SK-N-SH (cell line): ENCODE data around the gene MAMDC4. TPM values are rescaled to one million over a fixed set of nuclear protein-coding genes. Genes with fewer than 3 reads are reported as not detected.

Experiments used
- CTCF ChIA-PET: fragments of 300-600, 350-600 bp; formaldehyde crosslinking; extraction: SDS; loops from one replicate; lab custom pipeline; 2021; lab: Yijun Ruan, JAX
- POLR2A ChIA-PET: fragments of 350-600 bp; sonication (Branson Sonifier 250); formaldehyde crosslinking; extraction: SDS; loops from one replicate; lab custom pipeline; 2020; ENCODE audit warnings: antibody characterized with exemption, inconsistent platforms; lab: Yijun Ruan, JAX
- DNase-seq: peaks from one replicate; pipeline ENCODE4 v3.0.0; 2012
- H2AFZ ChIP-seq: fragments of 200-600 bp; sonication (generic); 2 replicates; pipeline ENCODE4 v1.8.1; 2016; ENCODE audit warnings: antibody characterized with exemption, mild to moderate bottlenecking, low read depth
- H3F3A ChIP-seq: fragments of 200-600 bp; sonication (generic); replicated peaks from 2 replicates; pipeline ENCODE3; 2016; ENCODE audit warnings: antibody characterized with exemption, mild to moderate bottlenecking; ENCODE audit not compliant: insufficient read depth
- H3K27ac ChIP-seq, 2 experiments: fragments of 200-500 bp in 1 of 2; fragments of 200-600 bp in 1 of 2; sonication (Bioruptor generic) in 1 of 2; sonication (generic), shearing (Covaris generic) in 1 of 2; 2 replicates each; pipeline versions ENCODE4 v1.5.1 to v1.6.1; 2014 to 2016; ENCODE audit warnings: low read depth in 2 of 2, inconsistent platforms in 1 of 2, low read length in 1 of 2, mild to moderate bottlenecking in 1 of 2, mixed read lengths in 1 of 2
- H3K27me3 ChIP-seq: fragments of 200-600 bp; sonication (generic), shearing (Covaris generic); 2 replicates; pipeline ENCODE4 v1.6.1; 2016; ENCODE audit warnings: mixed run types; ENCODE audit not compliant: insufficient read depth
- H3K36me3 ChIP-seq, 2 experiments: fragments of 200-500 bp in 1 of 2; fragments of 200-600 bp in 1 of 2; sonication (Bioruptor generic) in 1 of 2; sonication (generic) in 1 of 2; replicated peaks in 1 of 2; 2 replicates each; pipeline versions ENCODE3 to v1.5.1; 2014 to 2016; ENCODE audit warnings: low read length in 1 of 2, mild to moderate bottlenecking in 1 of 2; ENCODE audit not compliant: insufficient read depth in 2 of 2, control insufficient read depth in 1 of 2
- H3K4me1 ChIP-seq, 2 experiments: fragments of 200-500 bp in 1 of 2; fragments of 200-600 bp in 1 of 2; sonication (Bioruptor generic) in 1 of 2; sonication (generic), shearing (Covaris generic) in 1 of 2; 2 replicates each; pipeline versions ENCODE4 v1.5.1 to v1.6.1; 2014 to 2016; ENCODE audit warnings: low read depth in 1 of 2, low read length in 1 of 2, mixed run types in 1 of 2; ENCODE audit not compliant: insufficient read depth in 2 of 2, control insufficient read depth in 1 of 2
- H3K4me2 ChIP-seq: fragments of 200-600 bp; sonication (generic), shearing (Covaris generic); 2 replicates; pipeline ENCODE4 v1.6.1; 2017; ENCODE audit warnings: mixed run types
- H3K4me3 ChIP-seq, 2 experiments: fragments of 200-500 bp in 1 of 2; fragments of 200-600 bp in 1 of 2; sonication (Bioruptor generic) in 1 of 2; sonication (generic), shearing (Covaris generic) in 1 of 2; 2 replicates each; pipeline versions ENCODE4 v1.5.1 to v1.8.1; 2014 to 2016; ENCODE audit warnings: low read depth in 2 of 2, inconsistent platforms in 1 of 2, low read length in 1 of 2, mild to moderate bottlenecking in 1 of 2, mixed read lengths in 1 of 2, moderate library complexity in 1 of 2
- H3K79me2 ChIP-seq: fragments of 200-600 bp; sonication (generic); 2 replicates; pipeline ENCODE4 v1.8.1; 2017; ENCODE audit warnings: mild to moderate bottlenecking; ENCODE audit not compliant: insufficient read depth
- H3K9ac ChIP-seq: fragments of 200-600 bp; sonication (generic); 2 replicates; pipeline ENCODE4 v1.6.1; 2017; ENCODE audit warnings: mixed run types
- H3K9me2 ChIP-seq: fragments of 200-600 bp; sonication (generic); 2 replicates; pipeline ENCODE4 v1.6.1; 2017; ENCODE audit warnings: mixed run types
- H3K9me3 ChIP-seq: fragments of 200-600 bp; sonication (generic); 2 replicates; pipeline ENCODE4 v1.6.1; 2017; ENCODE audit warnings: mixed run types, mild to moderate bottlenecking, moderate library complexity
- H4K20me1 ChIP-seq: fragments of 200-600 bp; sonication (generic); 2 replicates; pipeline ENCODE4 v1.6.1; 2017; ENCODE audit warnings: mild to moderate bottlenecking, mixed run types; ENCODE audit not compliant: insufficient read depth
- CHD2 ChIP-seq: fragments of 150-350 bp; IDR thresholded peaks from 2 replicates; pipeline ENCODE4 v1.6.1; 2018; ENCODE audit warnings: low read length; ENCODE audit not compliant: partially characterized antibody
- EZH2phosphoT487 ChIP-seq: fragments of 200-600 bp; sonication (generic); IDR thresholded peaks from 2 replicates; pipeline ENCODE4 v1.6.1; 2017; ENCODE audit warnings: low read depth, mixed run types, mild to moderate bottlenecking, antibody characterized with exemption, moderate library complexity, borderline replicate concordance
- FOSL2 ChIP-seq: IDR thresholded peaks from 2 replicates; pipeline ENCODE4 v1.4.0; 2012; ENCODE audit warnings: low read depth, mild to moderate bottlenecking, moderate library complexity, borderline replicate concordance
- FOXM1 ChIP-seq: IDR thresholded peaks from 2 replicates; pipeline ENCODE4 v1.4.0; 2012; ENCODE audit warnings: low read depth, mild to moderate bottlenecking
- GABPA ChIP-seq: IDR thresholded peaks from 2 replicates; pipeline ENCODE4 v1.4.0; 2012; ENCODE audit warnings: low read depth, mild to moderate bottlenecking
- GATA2 ChIP-seq: sonication (generic); formaldehyde crosslinking; IDR thresholded peaks from 2 replicates; pipeline ENCODE4 v1.5.0; 2020; ENCODE audit warnings: mild to moderate bottlenecking, missing genetic modification reagents
- JUND ChIP-seq: IDR thresholded peaks from 2 replicates; pipeline ENCODE4 v1.4.0; 2012
- MEF2A ChIP-seq: IDR thresholded peaks from 2 replicates; pipeline ENCODE4 v1.4.0; 2012; ENCODE audit warnings: low read depth, borderline replicate concordance
- MXI1 ChIP-seq: IDR thresholded peaks from 2 replicates; pipeline ENCODE4 v1.6.1; 2012; ENCODE audit warnings: mild to moderate bottlenecking, low read depth, low read length, improper control_type of control experiment
- NFIC ChIP-seq: IDR thresholded peaks from 2 replicates; pipeline ENCODE4 v1.4.0; 2012; ENCODE audit warnings: borderline replicate concordance
- POLR2AphosphoS5 ChIP-seq: IDR thresholded peaks from 2 replicates; pipeline ENCODE4 v1.6.1; 2012; ENCODE audit warnings: low read depth, low read length
- RAD21 ChIP-seq: IDR thresholded peaks from 2 replicates; pipeline ENCODE4 v1.6.1; 2012; ENCODE audit warnings: mild to moderate bottlenecking, low read length
- RFX5 ChIP-seq: IDR thresholded peaks from 2 replicates; pipeline ENCODE4 v1.6.1; 2012; ENCODE audit warnings: mild to moderate bottlenecking, improper control_type of control experiment, low read length
- TAF1 ChIP-seq: IDR thresholded peaks from 2 replicates; pipeline ENCODE4 v1.6.1; 2012; ENCODE audit warnings: low read depth, mild to moderate bottlenecking, low read length, moderate library complexity, borderline replicate concordance
- TEAD4 ChIP-seq: IDR thresholded peaks from 2 replicates; pipeline ENCODE4 v1.4.0; 2012; ENCODE audit warnings: mild to moderate bottlenecking, borderline replicate concordance; ENCODE audit not compliant: insufficient read depth
- WGBS: methylation state at CpG from one replicate; pipeline ENCODE4 v1.1.6; 2017; ENCODE audit warnings: low lambda C conversion rate; 5-methylcytosine and 5-hydroxymethylcytosine counted together
- polyA plus RNA-seq, 3 experiments: library from polyadenylated mRNA; depleted of rRNA; stranded (reverse); fragments of >200 nt; gene quantifications; 2 replicates each; pipeline ENCODE4 v1.2.3, GENCODE V29; 2012
- TF ChIP-seq, protein P1 (sequence below): fragments of 150-350 bp; IDR thresholded peaks from 2 replicates; pipeline ENCODE4 v1.6.1; 2017; ENCODE audit warnings: antibody characterized with exemption, low read length, low read depth, borderline replicate concordance
- TF ChIP-seq, protein P2 (sequence below): fragments of 150-350 bp; IDR thresholded peaks from 2 replicates; pipeline ENCODE4 v1.6.1; 2016; ENCODE audit warnings: mild to moderate bottlenecking, low read depth, low read length
- TF ChIP-seq, protein P3 (sequence below): IDR thresholded peaks from 2 replicates; pipeline ENCODE4 v1.6.1; 2012; ENCODE audit warnings: mild to moderate bottlenecking, low read depth, low read length, moderate library complexity
- TF ChIP-seq, protein P4 (sequence below): IDR thresholded peaks from 2 replicates; pipeline ENCODE4 v1.4.0; 2012; ENCODE audit warnings: low read depth, borderline replicate concordance
- TF ChIP-seq, protein P5 (sequence below): IDR thresholded peaks from 2 replicates; pipeline ENCODE4 v1.4.0; 2012; ENCODE audit warnings: low read depth, borderline replicate concordance

MAMDC4 gene
- polyA plus RNA-seq, 1 of the 3 experiments (the other 2 are of a cell fraction), result 4.2 TPM

DNA sequence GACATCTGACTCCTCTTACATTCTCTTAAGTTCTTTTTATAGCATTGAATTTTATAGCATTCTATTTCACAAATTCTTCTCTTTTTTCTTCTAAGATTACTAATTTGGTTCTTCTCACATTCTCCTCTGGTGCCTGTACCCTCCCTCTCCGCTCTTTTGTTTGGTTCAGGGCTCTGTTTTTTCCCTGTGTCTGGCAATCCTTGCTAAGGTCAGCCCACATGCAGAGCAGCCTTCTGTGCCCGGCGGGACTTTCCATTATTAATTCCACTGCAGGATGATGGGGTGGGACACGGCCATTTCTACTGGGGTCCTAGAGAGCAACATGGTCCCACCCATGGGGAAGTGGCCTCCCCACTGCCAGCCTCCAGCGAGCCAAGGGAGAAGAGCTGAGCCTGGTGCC lies 24.3 kb downstream of the MAMDC4 start:
- Histone ChIP-seq H3F3A (no peaks in the 10 kb centered on the region), H3K4me1 (no peaks in the 10 kb centered on the region), H4K20me1 (no peaks in the 10 kb centered on the region), H3K9ac (no peak overlapping the region)
- TF ChIP-seq TEAD4 (no peak), RAD21 (no peak), TAF1 (no peak), JUND (no peak), POLR2AphosphoS5 (no peak), FOXM1 (no peak), GABPA (no peak), RFX5 (no peak), GATA2 (CRISPR knock-in tag) (no peak), EZH2phosphoT487 (no peak)
- TF ChIP-seq, protein P1, sequence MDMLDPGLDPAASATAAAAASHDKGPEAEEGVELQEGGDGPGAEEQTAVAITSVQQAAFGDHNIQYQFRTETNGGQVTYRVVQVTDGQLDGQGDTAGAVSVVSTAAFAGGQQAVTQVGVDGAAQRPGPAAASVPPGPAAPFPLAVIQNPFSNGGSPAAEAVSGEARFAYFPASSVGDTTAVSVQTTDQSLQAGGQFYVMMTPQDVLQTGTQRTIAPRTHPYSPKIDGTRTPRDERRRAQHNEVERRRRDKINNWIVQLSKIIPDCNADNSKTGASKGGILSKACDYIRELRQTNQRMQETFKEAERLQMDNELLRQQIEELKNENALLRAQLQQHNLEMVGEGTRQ, result no peak
- TF ChIP-seq, all 33 proteins: peak for 0
- Histone ChIP-seq H3K36me3 (no peaks in the 10 kb centered on the region), H3K27me3 (no peaks in the 10 kb centered on the region), H3K4me3 (no peak overlapping the region), H3K4me2 (no peak overlapping the region), H3K27ac (no peak overlapping the region), H3K9me3 (0 out of 2 replicates have a peak, but pooled peaks cover 3% of the 10 kb centered on the region), H3K9me2 (no peaks in the 10 kb centered on the region), H3K79me2 (no peaks in the 10 kb centered on the region), H2AFZ (no peak overlapping the region)
- POLR2A ChIA-PET, result interaction anchor here (1.1 kb wide), 1 partner anchor 18 kb away, joined by 3 read pairs; no protein-coding TSS in a partner anchor
- CTCF ChIA-PET, result no interaction called here
- WGBS, result 72% methylated on average over 5 of the region's 5 CpGs
- no peak for DNase-seq

DNA sequence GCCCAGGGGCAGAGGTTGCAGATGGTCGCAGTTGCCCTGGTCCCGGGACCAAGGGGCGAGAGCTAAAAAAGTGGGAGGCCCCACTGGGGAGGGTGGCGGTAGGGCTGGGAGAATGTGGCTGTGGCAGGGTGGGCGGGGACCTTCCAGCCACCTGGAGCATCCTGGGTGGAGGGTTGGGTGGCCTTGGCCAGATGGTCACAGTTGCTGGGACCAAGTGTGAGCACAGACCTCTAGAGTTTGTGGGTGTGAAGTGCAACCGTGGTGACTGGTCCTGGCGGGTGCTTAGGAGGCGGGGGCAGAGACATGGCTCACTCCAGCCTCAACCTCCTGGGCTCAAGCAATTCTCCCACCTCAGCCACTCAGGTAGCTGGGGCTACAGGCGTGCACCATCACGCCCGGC lies 28.5 kb downstream of the MAMDC4 start:
- ChIA-PET CTCF (interaction anchor here (1.1 to 1.5 kb wide), 2 partner anchors 37 to 39 kb away, joined by 3 to 5 read pairs; partner anchors contain the start of gene AJM1), POLR2A (no interaction called here)
- Histone ChIP-seq H3K27me3 (no peaks in the 10 kb centered on the region), H3F3A (no peaks in the 10 kb centered on the region), H3K4me3 (no peak overlapping the region), H3K36me3 (no peaks in the 10 kb centered on the region), H4K20me1 (no peaks in the 10 kb centered on the region), H3K9ac (no peak overlapping the region), H3K79me2 (no peaks in the 10 kb centered on the region), H3K9me2 (no peaks in the 10 kb centered on the region), H3K27ac (no peak overlapping the region), H2AFZ (no peak overlapping the region), H3K4me2 (no peak overlapping the region), H3K9me3 (no peaks in the 10 kb centered on the region), H3K4me1 (peaks cover 0 to 6% of the 10 kb centered on the region in 2 experiments; a peak in 2 of 4 replicates)
- WGBS, result 82% methylated on average over 7 of the region's 11 CpGs
- no peak for DNase-seq
- TF ChIP-seq, protein P2, sequence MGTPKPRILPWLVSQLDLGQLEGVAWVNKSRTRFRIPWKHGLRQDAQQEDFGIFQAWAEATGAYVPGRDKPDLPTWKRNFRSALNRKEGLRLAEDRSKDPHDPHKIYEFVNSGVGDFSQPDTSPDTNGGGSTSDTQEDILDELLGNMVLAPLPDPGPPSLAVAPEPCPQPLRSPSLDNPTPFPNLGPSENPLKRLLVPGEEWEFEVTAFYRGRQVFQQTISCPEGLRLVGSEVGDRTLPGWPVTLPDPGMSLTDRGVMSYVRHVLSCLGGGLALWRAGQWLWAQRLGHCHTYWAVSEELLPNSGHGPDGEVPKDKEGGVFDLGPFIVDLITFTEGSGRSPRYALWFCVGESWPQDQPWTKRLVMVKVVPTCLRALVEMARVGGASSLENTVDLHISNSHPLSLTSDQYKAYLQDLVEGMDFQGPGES, result no peak
- no peak for TF ChIP-seq CHD2
- TF ChIP-seq, protein P3, sequence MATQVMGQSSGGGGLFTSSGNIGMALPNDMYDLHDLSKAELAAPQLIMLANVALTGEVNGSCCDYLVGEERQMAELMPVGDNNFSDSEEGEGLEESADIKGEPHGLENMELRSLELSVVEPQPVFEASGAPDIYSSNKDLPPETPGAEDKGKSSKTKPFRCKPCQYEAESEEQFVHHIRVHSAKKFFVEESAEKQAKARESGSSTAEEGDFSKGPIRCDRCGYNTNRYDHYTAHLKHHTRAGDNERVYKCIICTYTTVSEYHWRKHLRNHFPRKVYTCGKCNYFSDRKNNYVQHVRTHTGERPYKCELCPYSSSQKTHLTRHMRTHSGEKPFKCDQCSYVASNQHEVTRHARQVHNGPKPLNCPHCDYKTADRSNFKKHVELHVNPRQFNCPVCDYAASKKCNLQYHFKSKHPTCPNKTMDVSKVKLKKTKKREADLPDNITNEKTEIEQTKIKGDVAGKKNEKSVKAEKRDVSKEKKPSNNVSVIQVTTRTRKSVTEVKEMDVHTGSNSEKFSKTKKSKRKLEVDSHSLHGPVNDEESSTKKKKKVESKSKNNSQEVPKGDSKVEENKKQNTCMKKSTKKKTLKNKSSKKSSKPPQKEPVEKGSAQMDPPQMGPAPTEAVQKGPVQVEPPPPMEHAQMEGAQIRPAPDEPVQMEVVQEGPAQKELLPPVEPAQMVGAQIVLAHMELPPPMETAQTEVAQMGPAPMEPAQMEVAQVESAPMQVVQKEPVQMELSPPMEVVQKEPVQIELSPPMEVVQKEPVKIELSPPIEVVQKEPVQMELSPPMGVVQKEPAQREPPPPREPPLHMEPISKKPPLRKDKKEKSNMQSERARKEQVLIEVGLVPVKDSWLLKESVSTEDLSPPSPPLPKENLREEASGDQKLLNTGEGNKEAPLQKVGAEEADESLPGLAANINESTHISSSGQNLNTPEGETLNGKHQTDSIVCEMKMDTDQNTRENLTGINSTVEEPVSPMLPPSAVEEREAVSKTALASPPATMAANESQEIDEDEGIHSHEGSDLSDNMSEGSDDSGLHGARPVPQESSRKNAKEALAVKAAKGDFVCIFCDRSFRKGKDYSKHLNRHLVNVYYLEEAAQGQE, result no peak
- TF ChIP-seq EZH2phosphoT487, result no peak
- no peak for TF ChIP-seq FOSL2
- TF ChIP-seq, protein P4, sequence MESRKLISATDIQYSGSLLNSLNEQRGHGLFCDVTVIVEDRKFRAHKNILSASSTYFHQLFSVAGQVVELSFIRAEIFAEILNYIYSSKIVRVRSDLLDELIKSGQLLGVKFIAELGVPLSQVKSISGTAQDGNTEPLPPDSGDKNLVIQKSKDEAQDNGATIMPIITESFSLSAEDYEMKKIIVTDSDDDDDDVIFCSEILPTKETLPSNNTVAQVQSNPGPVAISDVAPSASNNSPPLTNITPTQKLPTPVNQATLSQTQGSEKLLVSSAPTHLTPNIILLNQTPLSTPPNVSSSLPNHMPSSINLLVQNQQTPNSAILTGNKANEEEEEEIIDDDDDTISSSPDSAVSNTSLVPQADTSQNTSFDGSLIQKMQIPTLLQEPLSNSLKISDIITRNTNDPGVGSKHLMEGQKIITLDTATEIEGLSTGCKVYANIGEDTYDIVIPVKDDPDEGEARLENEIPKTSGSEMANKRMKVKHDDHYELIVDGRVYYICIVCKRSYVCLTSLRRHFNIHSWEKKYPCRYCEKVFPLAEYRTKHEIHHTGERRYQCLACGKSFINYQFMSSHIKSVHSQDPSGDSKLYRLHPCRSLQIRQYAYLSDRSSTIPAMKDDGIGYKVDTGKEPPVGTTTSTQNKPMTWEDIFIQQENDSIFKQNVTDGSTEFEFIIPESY, result no peak
- no peak for TF ChIP-seq NFIC
- TF ChIP-seq POLR2AphosphoS5, result no peak
- no peak for TF ChIP-seq MEF2A
- no peak for TF ChIP-seq RAD21
- no peak for TF ChIP-seq MXI1
- TF ChIP-seq, protein P5, sequence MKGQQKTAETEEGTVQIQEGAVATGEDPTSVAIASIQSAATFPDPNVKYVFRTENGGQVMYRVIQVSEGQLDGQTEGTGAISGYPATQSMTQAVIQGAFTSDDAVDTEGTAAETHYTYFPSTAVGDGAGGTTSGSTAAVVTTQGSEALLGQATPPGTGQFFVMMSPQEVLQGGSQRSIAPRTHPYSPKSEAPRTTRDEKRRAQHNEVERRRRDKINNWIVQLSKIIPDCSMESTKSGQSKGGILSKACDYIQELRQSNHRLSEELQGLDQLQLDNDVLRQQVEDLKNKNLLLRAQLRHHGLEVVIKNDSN, result no peak
